Mesendoderm (in vitro differentiated cells): ENCODE data around the gene TRAPPC1.

Experiments used
- DNase-seq: peaks from one replicate; pipeline ENCODE4 v3.0.0; 2013
- H2AK5ac ChIP-seq: 2 replicates; pipeline ENCODE4 v1.6.1; 2013; ENCODE audit warnings: low read length, inconsistent platforms
- H2BK120ac ChIP-seq: 2 replicates; pipeline ENCODE4 v1.6.1; 2013; ENCODE audit warnings: low read depth, mild to moderate bottlenecking, low read length, moderate library complexity, mixed read lengths
- H2BK15ac ChIP-seq: replicated peaks from 2 replicates; pipeline ENCODE4 v1.6.1; 2013; ENCODE audit warnings: low read depth, mild to moderate bottlenecking, moderate library complexity
- H2BK5ac ChIP-seq: 2 replicates; pipeline ENCODE4 v1.6.1; 2013; ENCODE audit warnings: low read length, inconsistent platforms
- H3K18ac ChIP-seq: 2 replicates; pipeline ENCODE4 v1.6.1; 2013; ENCODE audit warnings: mild to moderate bottlenecking, low read length, mixed read lengths
- H3K23ac ChIP-seq: one replicate; pipeline ENCODE4 v1.6.1; 2013; ENCODE audit warnings: low read length
- H3K27ac ChIP-seq: 2 replicates; pipeline ENCODE4 v1.5.1; 2013; ENCODE audit warnings: low read depth, mild to moderate bottlenecking, inconsistent platforms, low read length, moderate library complexity
- H3K27me3 ChIP-seq: 2 replicates; pipeline ENCODE4 v1.6.1; 2013; ENCODE audit warnings: low read length, control low read depth, mild to moderate bottlenecking, inconsistent platforms; ENCODE audit not compliant: insufficient read depth, poor library complexity
- H3K36me3 ChIP-seq: 2 replicates; pipeline ENCODE4 v1.6.1; 2013; ENCODE audit warnings: low read length, inconsistent platforms; ENCODE audit not compliant: control insufficient read depth, insufficient read depth
- H3K4ac ChIP-seq: one replicate; pipeline ENCODE4 v1.6.1; 2013; ENCODE audit warnings: low read depth, mild to moderate bottlenecking, low read length, moderate library complexity
- H3K4me1 ChIP-seq: 2 replicates; pipeline ENCODE4 v1.6.1; 2013; ENCODE audit warnings: low read depth, low read length, inconsistent platforms; ENCODE audit not compliant: control insufficient read depth
- H3K4me2 ChIP-seq: 2 replicates; pipeline ENCODE4 v1.6.1; 2013; ENCODE audit warnings: low read length
- H3K4me3 ChIP-seq: 2 replicates; pipeline ENCODE4 v1.5.1; 2013; ENCODE audit warnings: mild to moderate bottlenecking, low read length
- H3K56ac ChIP-seq: one replicate; pipeline ENCODE4 v1.6.1; 2013; ENCODE audit warnings: low read length
- H3K79me1 ChIP-seq: 2 replicates; pipeline ENCODE4 v1.6.1; 2013; ENCODE audit warnings: low read length, inconsistent platforms
- H3K79me2 ChIP-seq: 2 replicates; pipeline ENCODE4 v1.6.1; 2013; ENCODE audit warnings: mild to moderate bottlenecking, low read length; ENCODE audit not compliant: control insufficient read depth, insufficient read depth
- H3K9ac ChIP-seq: 2 replicates; pipeline ENCODE4 v1.6.1; 2013; ENCODE audit warnings: low read length, inconsistent platforms
- H4K5ac ChIP-seq: one replicate; pipeline ENCODE4 v1.6.1; 2013; ENCODE audit warnings: low read length
- H4K8ac ChIP-seq: one replicate; pipeline ENCODE4 v1.6.1; 2013; ENCODE audit warnings: low read depth, mild to moderate bottlenecking, control low read depth, low read length, moderate library complexity
- WGBS: extraction: QIAGEN DNeasy Blood & Tissue Kit; methylation state at CpG from one replicate; pipeline ENCODE4 v1.1.7; 2013; ENCODE audit warnings: low lambda C conversion rate, missing lambda C conversion rate; ENCODE audit not compliant: insufficient coverage; ENCODE audit errors: extremely low coverage; 5-methylcytosine and 5-hydroxymethylcytosine counted together

The TRAPPC1 gene

DNA sequence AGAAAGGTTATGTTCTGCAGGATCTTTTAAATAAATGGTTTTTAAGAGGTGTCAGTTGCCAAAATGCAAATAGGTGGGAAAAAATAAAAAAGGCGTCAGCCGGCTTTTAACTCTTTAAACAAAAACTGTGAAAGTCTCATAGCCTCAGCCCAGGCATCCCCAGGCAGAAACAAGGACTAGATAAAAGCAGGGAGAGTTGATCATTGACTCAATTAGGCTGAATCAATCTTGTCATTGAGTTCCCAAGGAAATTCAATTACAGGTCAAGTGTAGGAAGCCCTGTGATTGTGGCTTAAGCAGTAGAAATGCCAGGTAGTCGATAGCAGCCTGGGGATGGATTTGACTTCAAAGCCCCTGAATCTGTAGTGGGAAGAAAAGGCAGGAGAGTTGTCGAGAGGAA is 39.9 kb upstream of the TRAPPC1 start:
- H3K27me3 ChIP-seq: no peaks in the 10 kb centered on the region
- no peak overlapping the region for H3K4ac ChIP-seq
- no peak overlapping the region for H3K23ac ChIP-seq
- no peak overlapping the region for H3K4me3 ChIP-seq
- H3K4me2 ChIP-seq: no peak overlapping the region
- no peak overlapping the region for H2BK5ac ChIP-seq
- WGBS: no CpG with 5 or more reads among the region's 4 CpGs
- peak; percentile 60 for DNase-seq
- no peak overlapping the region for H2BK120ac ChIP-seq
- no peak overlapping the region for H3K9ac ChIP-seq
- peaks cover 2% of the 10 kb centered on the region for H3K4me1 ChIP-seq
- H3K18ac ChIP-seq: no peak overlapping the region
- H4K8ac ChIP-seq: no peak overlapping the region
- H3K79me2 ChIP-seq: no peaks in the 10 kb centered on the region
- H4K5ac ChIP-seq: no peak overlapping the region
- H3K79me1 ChIP-seq: no peaks in the 10 kb centered on the region
- peak overlapping the region; percentile 96 for H3K27ac ChIP-seq
- no peak overlapping the region for H3K56ac ChIP-seq
- no peak overlapping the region for H2AK5ac ChIP-seq
- no peak overlapping the region for H2BK15ac ChIP-seq
- no peaks in the 10 kb centered on the region for H3K36me3 ChIP-seq

DNA sequence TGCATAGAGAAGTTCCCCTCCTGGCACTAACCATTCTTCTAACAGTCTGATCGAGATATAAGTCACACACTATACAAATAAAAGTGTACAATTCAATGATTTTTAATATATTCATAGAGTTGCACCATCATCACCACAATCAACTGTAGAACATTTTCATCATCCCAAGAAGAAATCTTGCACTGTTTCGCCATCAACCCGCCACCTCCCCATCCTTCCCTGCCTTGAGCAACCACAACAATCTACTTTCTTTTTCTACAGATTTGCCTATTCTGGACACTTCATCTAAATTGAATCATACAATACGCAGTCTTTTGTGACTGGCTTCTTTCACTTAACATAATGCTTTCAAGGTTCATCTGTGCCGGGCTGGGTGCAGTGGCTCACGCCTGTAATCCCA is 37.7 kb upstream of the TRAPPC1 start:
- Histone ChIP-seq H2AK5ac (no peak overlapping the region), H3K79me1 (no peaks in the 10 kb centered on the region), H3K27me3 (no peaks in the 10 kb centered on the region), H3K27ac (no peak overlapping the region), H3K36me3 (no peaks in the 10 kb centered on the region), H3K79me2 (no peaks in the 10 kb centered on the region), H2BK15ac (no peak overlapping the region), H3K4ac (no peak overlapping the region), H3K4me3 (no peak overlapping the region), H3K18ac (no peak overlapping the region), H3K4me1 (peaks cover 2% of the 10 kb centered on the region), H3K23ac (no peak overlapping the region), H4K5ac (no peak overlapping the region), H4K8ac (no peak overlapping the region), H2BK120ac (no peak overlapping the region), H3K56ac (no peak overlapping the region), H3K4me2 (no peak overlapping the region), H3K9ac (no peak overlapping the region), H2BK5ac (no peak overlapping the region)
- WGBS: no CpG with 5 or more reads among the region's 6 CpGs
- DNase-seq: no peak

DNA sequence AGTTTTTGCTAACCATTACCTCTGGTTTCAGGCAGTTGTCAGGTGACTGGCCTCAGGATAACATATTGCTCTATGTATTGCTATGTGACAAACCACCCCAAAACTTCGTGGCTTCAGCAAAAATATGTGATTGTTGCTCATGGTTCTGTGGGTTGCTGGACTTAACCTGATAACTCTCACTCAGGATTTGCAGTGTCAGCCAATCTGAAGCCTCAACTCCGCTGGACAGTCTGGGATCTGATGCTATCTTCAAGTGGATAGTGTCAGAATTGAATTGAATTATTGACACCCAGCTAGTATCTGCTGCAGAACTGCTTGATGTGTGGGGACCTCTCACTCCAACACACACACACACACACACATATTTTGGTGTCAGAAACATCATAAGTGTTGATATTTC is 36.0 kb upstream of the TRAPPC1 start:
- H3K36me3 ChIP-seq: no peaks in the 10 kb centered on the region
- no peak overlapping the region for H2BK120ac ChIP-seq
- no peak overlapping the region for H2BK5ac ChIP-seq
- H3K4me3 ChIP-seq: no peak overlapping the region
- no peaks in the 10 kb centered on the region for H3K79me2 ChIP-seq
- H2AK5ac ChIP-seq: no peak overlapping the region
- H3K9ac ChIP-seq: no peak overlapping the region
- H3K4ac ChIP-seq: no peak overlapping the region
- WGBS: no CpG with 5 or more reads among the region's 2 CpGs
- H4K5ac ChIP-seq: no peak overlapping the region
- no peak overlapping the region for H4K8ac ChIP-seq
- no peaks in the 10 kb centered on the region for H3K27me3 ChIP-seq
- H3K4me2 ChIP-seq: no peak overlapping the region
- H2BK15ac ChIP-seq: no peak overlapping the region
- H3K56ac ChIP-seq: no peak overlapping the region
- H3K27ac ChIP-seq: no peak overlapping the region
- H3K18ac ChIP-seq: no peak overlapping the region
- H3K4me1 ChIP-seq: peaks cover 2% of the 10 kb centered on the region
- no peak for DNase-seq
- no peak overlapping the region for H3K23ac ChIP-seq
- no peaks in the 10 kb centered on the region for H3K79me1 ChIP-seq

DNA sequence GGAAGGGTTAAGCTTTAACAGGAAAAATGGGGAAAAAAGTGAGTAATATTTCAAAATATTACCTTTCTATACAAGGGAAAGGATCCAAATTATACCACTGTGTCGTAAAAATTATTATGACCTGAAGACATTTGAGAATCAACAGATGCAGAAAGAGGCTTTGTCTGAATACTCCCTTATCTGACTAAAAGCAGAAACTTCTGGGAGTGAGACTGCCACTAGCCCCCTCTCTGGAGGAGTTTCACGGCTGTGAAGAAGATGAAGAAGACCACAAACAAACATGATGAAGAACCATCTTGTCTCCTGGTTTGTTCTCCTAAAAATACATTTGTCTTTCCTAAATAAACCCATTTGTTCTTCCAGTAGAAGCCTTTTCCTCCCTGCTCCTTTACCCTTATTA is 29.7 kb upstream of the TRAPPC1 start:
- WGBS: no CpG with 5 or more reads among the region's 2 CpGs
- no peak overlapping the region for H4K5ac ChIP-seq
- no peaks in the 10 kb centered on the region for H3K4me1 ChIP-seq
- H2BK5ac ChIP-seq: no peak overlapping the region
- no peak overlapping the region for H2AK5ac ChIP-seq
- no peak overlapping the region for H4K8ac ChIP-seq
- no peak for DNase-seq
- no peak overlapping the region for H3K4me2 ChIP-seq
- H2BK15ac ChIP-seq: no peak overlapping the region
- no peak overlapping the region for H3K27ac ChIP-seq
- no peaks in the 10 kb centered on the region for H3K79me1 ChIP-seq
- H3K36me3 ChIP-seq: no peaks in the 10 kb centered on the region
- no peak overlapping the region for H3K18ac ChIP-seq
- H3K23ac ChIP-seq: no peak overlapping the region
- H3K56ac ChIP-seq: no peak overlapping the region
- no peak overlapping the region for H3K9ac ChIP-seq
- no peak overlapping the region for H3K4ac ChIP-seq
- no peak overlapping the region for H2BK120ac ChIP-seq
- peaks cover 2% of the 10 kb centered on the region for H3K27me3 ChIP-seq
- H3K79me2 ChIP-seq: no peaks in the 10 kb centered on the region
- no peak overlapping the region for H3K4me3 ChIP-seq

DNA sequence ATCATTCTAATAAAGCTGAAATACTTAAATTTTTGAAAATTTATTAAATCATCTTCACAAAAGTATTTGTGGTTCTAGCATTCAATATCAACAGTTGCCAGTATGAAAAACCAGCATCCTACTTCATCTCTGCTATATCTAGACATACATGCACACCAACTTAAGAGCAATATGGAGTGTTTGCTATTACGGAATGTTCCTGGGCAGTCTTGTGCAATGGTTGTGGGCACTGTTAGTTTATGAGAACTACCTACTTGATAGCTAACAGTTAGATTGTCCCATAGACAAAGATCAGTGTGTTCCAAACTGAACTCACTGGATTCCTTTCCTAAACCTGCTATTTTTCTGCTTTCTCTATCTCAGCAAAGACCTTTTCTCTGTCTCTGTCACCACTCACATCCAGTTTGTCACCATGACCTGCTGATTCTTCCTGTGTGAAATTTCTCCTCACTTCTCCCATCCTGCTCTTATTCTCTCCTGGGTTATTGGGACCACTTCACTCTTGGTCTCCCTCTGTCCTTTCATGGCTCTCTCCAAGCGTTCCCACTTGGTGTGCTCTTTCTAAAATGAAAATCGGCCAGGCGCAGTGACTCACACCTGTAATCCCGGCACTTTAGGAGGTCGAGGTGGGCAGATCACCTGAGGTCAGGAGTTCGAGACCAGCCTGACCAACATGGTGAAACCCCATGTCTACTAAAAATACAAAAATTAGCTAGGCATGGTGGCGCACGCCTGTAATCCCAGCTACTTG is 27.9 kb upstream of the TRAPPC1 start:
- H4K5ac ChIP-seq: no peak overlapping the region

More for the DNA sequence above, 27.9 kb upstream of the TRAPPC1 start:
- no peak overlapping the region for H2BK120ac ChIP-seq
- H3K27me3 ChIP-seq: peaks cover 2% of the 10 kb centered on the region
- H3K79me1 ChIP-seq: no peaks in the 10 kb centered on the region
- no peaks in the 10 kb centered on the region for H3K4me1 ChIP-seq
- no peak overlapping the region for H3K18ac ChIP-seq
- H4K8ac ChIP-seq: no peak overlapping the region
- H2BK15ac ChIP-seq: no peak overlapping the region
- H3K4me3 ChIP-seq: no peak overlapping the region
- WGBS: no CpG with 5 or more reads among the region's 9 CpGs
- no peak overlapping the region for H3K9ac ChIP-seq
- no peaks in the 10 kb centered on the region for H3K36me3 ChIP-seq
- H2AK5ac ChIP-seq: no peak overlapping the region
- DNase-seq: no peak
- H3K4me2 ChIP-seq: no peak overlapping the region
- no peaks in the 10 kb centered on the region for H3K79me2 ChIP-seq
- H3K56ac ChIP-seq: no peak overlapping the region
- no peak overlapping the region for H3K23ac ChIP-seq
- no peak overlapping the region for H3K4ac ChIP-seq
- H3K27ac ChIP-seq: no peak overlapping the region
- no peak overlapping the region for H2BK5ac ChIP-seq
